Activated effector memory CD4-positive, alpha-beta T cell treated with anti-CD3 and anti-CD28 coated beads, Interleukin-2, amount 50 U/mL, for 16 hours (primary cell): ENCODE results near the gene PCGF1.
"Not testable (repeated sequence)": the region's sequence is repeated elsewhere in the genome, so short reads cannot be mapped to it uniquely, and the experiment has no call there.

ENCODE experiments used
- DNase-seq: peaks from one replicate; pipeline ENCODE4 v3.0.0-alpha.2; 2020

PCGF1 gene

GRCh38 chr2:74471332-74472065 is 36.0 kb downstream of the PCGF1 start:
- DNase-seq, result no peak

GRCh38 chr2:74470742-74471141 is 36.8 kb downstream of the PCGF1 start:
- not testable (repeated sequence) for DNase-seq

GRCh38 chr2:74464406-74464805 is 43.1 kb downstream of the PCGF1 start:
- no peak for DNase-seq

- no peak for DNase-seq
Measured at GRCh38 chr2:74462786-74463105, 44.7 kb downstream of the PCGF1 start.

GRCh38 chr2:74462054-74462785 is 45.3 kb downstream of the PCGF1 start:
- DNase-seq, result no peak

GRCh38 chr2:74461187-74462053 is 46.1 kb downstream of the PCGF1 start:
- no peak for DNase-seq

GRCh38 chr2:74460187-74460586 is 47.3 kb downstream of the PCGF1 start:
- DNase-seq, result not testable (repeated sequence)

GRCh38 chr2:74459503-74460118 is 47.9 kb downstream of the PCGF1 start:
- DNase-seq, result not testable (repeated sequence)

- DNase-seq, result no peak
Measured at GRCh38 chr2:74458938-74459363, 48.5 kb downstream of the PCGF1 start.

GRCh38 chr2:74458132-74458937 is 49.2 kb downstream of the PCGF1 start, which contains the start of gene WBP1:
TSS of gene WBP1 (plus strand) at chr2:74458438. CDS start at chr2:74458603, 165 bp downstream.
- peak; percentile 99 for DNase-seq

- peak; percentile 94 for DNase-seq
Measured at GRCh38 chr2:74457549-74458131, 49.9 kb downstream of the PCGF1 start.

- DNase-seq, result no peak
Measured at GRCh38 chr2:74457129-74457548, 50.4 kb downstream of the PCGF1 start.
